Measurements from ENCODE around the gene SERPINI2.
"Not testable (repeated sequence)": the region's sequence is repeated elsewhere in the genome, so short reads cannot be mapped to it uniquely, and the experiment has no call there.

Gene SERPINI2

GRCh38 chr3:167453815-167454214, 20.0 kb downstream of the SERPINI2 start:
- DNase-seq (ENCODE audit: low read depth, low spot score), result no peak
- H3K4me3 ChIP-seq (ENCODE audit: low read length), result no peak overlapping the region

DNA sequence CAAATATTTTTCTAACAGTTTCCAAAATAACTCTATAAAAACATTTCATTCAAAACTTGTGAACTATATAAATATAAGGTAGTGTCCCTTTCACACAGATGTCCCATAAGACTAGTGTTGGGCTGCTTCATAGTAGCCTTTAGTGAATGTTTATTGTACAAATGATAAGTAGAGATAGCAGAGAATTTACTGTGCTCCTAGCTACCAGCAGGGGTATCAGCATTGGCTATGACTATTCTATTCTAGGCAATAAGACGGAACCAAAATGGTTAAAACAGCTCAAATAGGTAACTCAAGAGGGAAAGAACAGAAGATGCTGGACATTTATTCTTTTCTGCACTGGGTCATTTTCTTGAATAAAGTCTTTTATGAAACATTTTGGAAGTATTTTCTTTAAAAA, 22.6 kb downstream of the SERPINI2 start:
- no peak for DNase-seq (ENCODE audit: low read depth, low spot score)
- H3K4me3 ChIP-seq (ENCODE audit: low read length), result no peak overlapping the region

GRCh38 chr3:167450675-167451074, 23.2 kb downstream of the SERPINI2 start:
- H3K4me3 ChIP-seq (ENCODE audit: low read length), result no peak overlapping the region
- DNase-seq (ENCODE audit: low read depth, low spot score), result no peak

DNA sequence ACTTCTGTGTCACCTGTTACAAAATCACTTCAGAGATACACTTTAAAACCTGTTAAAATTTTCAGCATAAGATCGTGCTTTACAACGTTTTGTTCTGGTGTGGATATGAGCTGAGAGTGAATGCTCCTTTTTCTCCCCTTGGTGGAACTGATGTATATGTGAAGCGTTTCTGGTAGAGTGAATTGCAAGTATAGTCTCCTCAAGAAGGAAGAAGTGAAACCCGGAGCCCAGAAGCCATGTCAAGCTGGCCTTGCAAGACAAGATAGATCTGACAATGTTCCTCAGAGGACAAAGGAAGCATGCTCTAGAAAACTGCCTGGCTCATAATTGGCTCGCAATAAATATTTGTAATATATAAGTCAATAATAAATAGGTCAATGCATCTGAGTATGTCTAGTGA, 23.6 kb downstream of the SERPINI2 start:
- no peak overlapping the region for H3K4me3 ChIP-seq (ENCODE audit: low read length)
- DNase-seq (ENCODE audit: low read depth, low spot score), result no peak

DNA sequence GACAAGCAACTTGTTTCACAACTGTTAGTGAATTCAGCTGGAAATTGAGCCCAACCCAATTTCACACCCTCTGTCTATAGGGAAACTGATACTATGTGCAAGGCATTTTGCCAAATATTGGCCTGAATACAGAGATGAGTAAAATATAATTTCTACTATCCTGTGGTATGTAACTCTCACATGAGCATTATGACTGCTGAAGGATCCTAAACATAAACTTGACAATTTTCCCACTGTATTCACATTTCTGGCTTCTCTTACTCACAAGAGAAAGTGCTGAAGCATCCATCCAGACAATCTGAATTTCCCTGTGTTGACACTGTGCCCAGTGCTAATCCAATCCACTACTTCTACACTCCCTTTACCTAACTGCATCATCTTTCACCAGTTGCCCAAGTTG, 28.4 kb downstream of the SERPINI2 start:
- DNase-seq (ENCODE audit: low read depth, low spot score), result no peak
- H3K4me3 ChIP-seq (ENCODE audit: low read length), result no peak overlapping the region

- H3K4me3 ChIP-seq (ENCODE audit: low read length), result no peak overlapping the region
- DNase-seq (ENCODE audit: low read depth, low spot score), result no peak
Observed at GRCh38 chr3:167441256-167441655, 32.6 kb downstream of the SERPINI2 start.

DNA sequence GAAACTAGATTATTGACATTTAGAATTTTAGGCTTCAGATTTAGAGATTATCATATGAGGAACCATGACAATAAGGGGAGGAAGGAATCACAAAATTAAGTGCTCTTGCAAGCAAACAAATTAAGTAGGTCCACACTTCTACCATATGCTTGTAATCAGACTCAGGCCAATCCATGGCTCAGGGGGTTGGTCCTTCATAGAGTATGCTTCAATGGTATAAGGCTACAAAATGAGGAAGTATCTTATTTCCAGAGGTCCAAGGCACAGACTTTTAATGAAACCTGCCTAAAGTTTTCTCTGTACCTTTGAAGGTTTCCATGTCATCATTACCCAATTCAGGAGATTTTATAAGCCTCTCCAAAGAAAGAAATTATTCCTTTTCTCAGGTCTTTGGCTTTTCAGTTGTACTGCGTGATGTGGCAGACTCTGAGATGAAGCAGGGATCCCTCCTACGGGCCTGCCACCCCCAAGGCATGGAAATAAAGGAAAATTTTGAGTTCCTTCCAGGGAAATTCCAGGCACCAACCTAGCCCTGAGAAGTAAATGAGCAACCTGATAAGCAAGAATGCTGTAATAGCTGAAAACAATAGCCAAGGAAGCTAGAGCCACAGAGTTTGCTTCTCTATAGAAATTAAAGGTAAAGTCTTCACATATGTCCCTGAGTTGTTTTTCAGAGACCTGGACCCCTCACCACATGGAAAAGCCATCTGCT, 36.3 kb downstream of the SERPINI2 start:
- no peak for DNase-seq (ENCODE audit: low read depth, low spot score)

GRCh38 chr3:167426962-167427361, 46.9 kb downstream of the SERPINI2 start:
- not testable (repeated sequence) for H3K4me3 ChIP-seq (ENCODE audit: low read length); DNase-seq (ENCODE audit: low read depth, low spot score)

More for the DNA sequence above, 36.3 kb downstream of the SERPINI2 start:
- H3K4me3 ChIP-seq (ENCODE audit: low read length), result no peak overlapping the region

DNA sequence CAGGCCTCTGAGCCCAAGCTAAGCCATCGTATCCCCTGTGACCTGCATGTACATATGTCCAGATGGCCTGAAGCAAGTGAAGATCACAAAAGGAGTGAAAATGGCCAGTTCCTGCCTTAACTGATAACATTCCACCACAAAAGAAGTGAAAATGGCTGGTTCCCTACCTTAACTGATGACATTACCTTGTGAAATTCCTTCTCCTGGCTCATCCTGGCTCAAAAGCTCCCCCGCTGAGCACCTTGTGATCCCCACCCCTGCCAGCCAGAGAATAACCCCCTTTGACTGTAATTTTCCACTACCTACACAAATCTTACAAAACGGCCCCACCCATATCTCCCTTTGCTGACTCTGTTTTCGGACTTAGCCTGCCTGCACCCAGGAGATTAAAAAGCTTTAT, 51.4 kb downstream of the SERPINI2 start:
- DNase-seq (ENCODE audit: low read depth, low spot score); H3K4me3 ChIP-seq (ENCODE audit: low read length): not testable (repeated sequence)

DNA sequence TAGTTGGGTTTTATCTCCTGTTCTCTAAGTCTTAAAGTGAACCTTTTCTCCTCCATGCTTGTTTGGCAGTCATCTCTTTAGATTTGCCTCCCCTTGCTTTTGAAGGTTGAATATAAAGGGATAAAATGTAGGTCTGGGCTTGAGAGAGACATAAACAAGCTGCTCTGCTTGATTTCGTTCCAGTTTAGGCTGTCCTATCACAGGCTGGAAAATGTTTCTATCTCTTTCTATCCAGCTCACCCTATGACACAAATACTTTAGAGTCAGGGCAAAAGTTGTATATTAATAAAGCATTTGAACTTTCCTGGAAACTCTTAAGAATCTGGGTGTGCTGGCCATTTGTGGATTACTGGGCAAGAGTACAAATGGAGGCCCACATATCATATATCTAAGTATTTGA, 64.2 kb downstream of the SERPINI2 start:
- H3K4me3 ChIP-seq (ENCODE audit: low read length), result no peak overlapping the region
- no peak for DNase-seq (ENCODE audit: low read depth, low spot score)

DNA sequence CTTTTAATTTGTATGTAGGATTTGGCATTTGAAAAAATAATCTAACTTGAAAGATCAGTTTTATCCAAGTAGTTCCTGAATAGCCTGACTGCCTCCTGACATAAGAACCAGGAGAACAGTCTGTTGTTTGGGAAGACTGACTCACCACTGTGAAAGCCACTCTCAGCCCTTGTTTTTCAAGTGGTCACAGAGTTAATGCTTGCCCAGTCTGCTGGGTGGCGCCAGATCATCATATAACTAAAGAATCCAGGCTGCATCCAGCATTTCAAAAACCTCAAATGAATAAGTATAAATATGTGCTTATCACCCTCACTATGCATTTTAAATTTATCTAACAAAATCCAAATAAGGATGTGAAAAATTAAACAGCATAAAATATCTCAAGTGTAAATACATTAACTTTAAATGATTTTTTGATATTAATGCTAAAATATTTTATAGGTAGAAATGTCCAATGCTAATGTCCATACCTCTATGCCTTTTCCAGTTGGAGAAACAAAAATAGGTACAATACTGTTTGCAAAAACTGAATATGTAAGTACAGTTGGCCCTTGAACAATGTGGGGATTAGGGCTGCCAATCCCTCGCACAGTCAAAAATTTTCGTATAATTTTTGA, 66.9 kb downstream of the SERPINI2 start:
- H3K4me3 ChIP-seq (ENCODE audit: low read length), result no peak overlapping the region
- DNase-seq (ENCODE audit: low read depth, low spot score), result peak; percentile 10

DNA sequence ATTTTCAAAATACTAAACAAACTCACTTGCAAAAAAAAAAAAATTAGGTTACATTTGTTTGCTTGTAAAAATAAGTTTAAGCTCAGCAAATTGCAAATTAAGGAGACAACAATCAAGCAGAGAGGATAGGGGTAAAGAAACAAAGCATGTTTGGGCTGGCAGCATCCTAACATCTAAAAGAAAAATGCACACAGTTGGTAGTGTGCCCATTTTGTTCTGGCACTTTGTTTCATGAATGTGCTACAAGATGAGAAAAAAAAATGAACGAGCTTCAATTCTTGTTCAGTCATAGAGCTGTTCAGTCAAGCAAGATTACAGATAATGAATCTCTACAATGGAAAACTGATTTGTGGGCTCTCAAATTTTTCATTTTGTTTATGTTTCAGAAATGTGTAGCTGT, 76.0 kb downstream of the SERPINI2 start:
- no peak for DNase-seq (ENCODE audit: low read depth, low spot score)
- no peak overlapping the region for H3K4me3 ChIP-seq (ENCODE audit: low read length)

DNA sequence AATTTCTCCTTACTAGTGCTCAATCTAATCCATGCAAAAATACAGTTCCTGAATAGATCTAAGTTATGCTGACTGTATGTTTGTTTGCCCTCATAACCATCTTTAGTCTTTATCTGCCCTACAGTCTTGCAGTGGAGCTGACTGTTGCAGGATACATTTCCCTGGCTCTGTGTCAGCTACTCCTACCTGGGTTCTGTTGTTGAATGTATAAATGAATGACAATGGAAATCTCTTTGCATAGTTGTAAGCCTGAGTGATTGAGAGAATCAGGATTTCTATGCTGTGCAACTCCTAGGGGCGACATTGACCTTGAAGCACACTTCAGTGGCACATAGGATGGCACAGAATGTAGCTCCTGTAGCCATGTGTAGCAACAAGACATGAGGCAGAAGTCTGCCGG, 77.8 kb downstream of the SERPINI2 start:
- no peak for DNase-seq (ENCODE audit: low read depth, low spot score)
- H3K4me3 ChIP-seq (ENCODE audit: low read length), result no peak overlapping the region

- H3K4me3 ChIP-seq (ENCODE audit: low read length), result no peak overlapping the region
- DNase-seq (ENCODE audit: low read depth, low spot score), result no peak
Observed at GRCh38 chr3:167394003-167394402, 79.8 kb downstream of the SERPINI2 start.
